ENCODE results near the gene SNAI1. TPM values are rescaled to one million over a fixed set of nuclear protein-coding genes. Genes with fewer than 3 reads are reported as not detected.
"Not testable (repeated sequence)": the region's sequence is repeated elsewhere in the genome, so short reads cannot be mapped to it uniquely, and the experiment has no call there.

The SNAI1 gene
- total and polyA plus RNA-seq, 2 donors (not counting 3 experiments of a cell fraction or from before 2014, with no cell fraction given) = 10.8 to 13.4 TPM

DNA sequence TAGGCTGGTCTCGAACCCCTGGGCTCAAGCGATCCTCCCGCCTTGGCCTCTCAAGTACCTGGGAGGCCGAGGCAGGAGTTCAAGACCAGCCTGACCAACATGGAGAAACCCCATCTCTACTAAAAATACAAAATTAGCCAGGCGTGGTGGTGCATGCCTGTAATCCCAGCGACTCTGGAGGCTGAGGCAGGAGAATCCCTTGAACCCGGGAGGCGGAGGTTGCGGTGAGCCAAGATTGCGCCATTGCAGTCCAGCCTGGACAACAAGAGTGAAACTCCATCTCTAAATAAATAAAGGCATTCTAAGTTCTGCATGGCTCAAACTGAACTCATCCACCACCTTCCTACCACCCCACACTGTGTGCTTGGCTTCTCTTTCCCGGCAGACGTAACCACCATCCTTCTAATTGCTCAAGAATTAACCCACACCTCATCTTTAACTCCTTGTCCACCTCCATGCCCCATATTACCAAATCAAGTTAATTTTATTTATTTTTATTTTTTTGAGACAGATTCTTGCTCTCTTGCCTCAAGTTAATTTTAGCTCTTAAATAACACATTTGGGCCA is 26.9 kb upstream of the SNAI1 start:
- peaks cover 12 to 22% of the 10 kb centered on the region in 2 experiments for H3K36me3 ChIP-seq (ENCODE audit: control insufficient read depth in 2 of 2, extremely low read depth in 1 of 2, insufficient read depth in 2 of 2, low read length in 2 of 2)
- H3K9ac ChIP-seq (replicated peaks; ENCODE audit: extremely low read depth, insufficient read depth, low read length); H3K4me2 ChIP-seq (ENCODE audit: insufficient read depth, low read length); dilution Hi-C loops (cut with MboI; ENCODE audit: extremely low pct_ligation_motif_present, low sequenced_read_pairs); H3K27me3 ChIP-seq (ENCODE audit: control insufficient read depth in 2 of 2, insufficient read depth in 2 of 2, low read length in 2 of 2); H3K79me2 ChIP-seq (ENCODE audit: control insufficient read depth, insufficient read depth, low read length); H3K9me1 ChIP-seq (replicated peaks; ENCODE audit: control insufficient read depth, extremely low read depth, insufficient read depth, low read length); H3K4me3 ChIP-seq (replicated peaks in 1 of 3; ENCODE audit: insufficient read depth in 1 of 3, low read depth in 1 of 3, low read length in 3 of 3); DNase-seq (ENCODE audit: low read depth, low spot score); FAIRE-seq; H3K9me3 ChIP-seq (replicated peaks; ENCODE audit: control insufficient read depth, insufficient read depth, low read length); intact Hi-C loops (cut with micrococcal nuclease); H3K27ac ChIP-seq (ENCODE audit: insufficient read depth, low read depth, low read length); H3K4me1 ChIP-seq (ENCODE audit: control insufficient read depth, extremely low read depth, insufficient read depth, low read length); BruUV-seq (replicated peaks); H4K20me1 ChIP-seq (replicated peaks; ENCODE audit: control insufficient read depth, extremely low read depth, insufficient read depth, low read length); POLR2A ChIA-PET; H2AFZ ChIP-seq (ENCODE audit: low read depth, low read length): not testable (repeated sequence)
- CTCF ChIA-PET = interaction anchor here (1.2 to 2.7 kb wide), 2 partner anchors 9 to 23 kb away, joined by 4 to 10 read pairs; no protein-coding TSS in a partner anchor

DNA sequence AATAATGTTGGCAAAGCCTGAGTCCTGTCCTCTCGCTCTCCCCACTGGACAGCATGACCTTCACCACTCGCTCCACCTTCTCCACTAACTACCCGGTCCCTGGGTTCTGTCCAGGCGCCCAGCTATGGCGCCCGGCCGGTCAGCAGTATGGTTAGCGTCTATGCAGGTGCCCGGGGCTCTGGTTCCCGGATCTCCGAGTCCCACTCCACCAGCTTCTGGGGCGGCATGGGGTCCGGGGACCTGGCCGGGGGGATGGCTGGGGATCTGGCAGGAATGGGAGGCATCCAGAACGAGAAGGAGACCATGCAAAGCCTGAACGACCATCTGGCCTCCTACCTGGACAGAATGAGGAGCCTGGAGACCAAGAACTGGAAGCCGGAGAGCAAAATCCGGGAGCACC is 26.1 kb upstream of the SNAI1 start:
- H3K9me1 ChIP-seq (replicated peaks; ENCODE audit: control insufficient read depth, extremely low read depth, insufficient read depth, low read length) = no peaks in the 10 kb centered on the region
- DNase-seq (ENCODE audit: low read depth, low spot score) (no peak), FAIRE-seq (no peak)
- no TSS peak for BruUV-seq (replicated peaks)
- no peak overlapping the region for H3K4me3 ChIP-seq (replicated peaks in 1 of 3; ENCODE audit: insufficient read depth in 1 of 3, low read depth in 1 of 3, low read length in 3 of 3)
- peaks cover 4% of the 10 kb centered on the region for H3K79me2 ChIP-seq (ENCODE audit: control insufficient read depth, insufficient read depth, low read length)
- H3K27ac ChIP-seq (ENCODE audit: insufficient read depth, low read depth, low read length) = no peak overlapping the region
- H3K4me2 ChIP-seq (ENCODE audit: insufficient read depth, low read length) = no peak overlapping the region
- H4K20me1 ChIP-seq (replicated peaks; ENCODE audit: control insufficient read depth, extremely low read depth, insufficient read depth, low read length) = no peaks in the 10 kb centered on the region
- CTCF ChIA-PET = interaction anchor here (1.2 to 1.4 kb wide), 2 partner anchors 22 to 115 kb away, joined by 3 to 4 read pairs; no protein-coding TSS in a partner anchor
- intact Hi-C loops (cut with micrococcal nuclease) = no loop called here
- H3K9me3 ChIP-seq (replicated peaks; ENCODE audit: control insufficient read depth, insufficient read depth, low read length) = no peaks in the 10 kb centered on the region
- dilution Hi-C loops (cut with MboI; ENCODE audit: extremely low pct_ligation_motif_present, low sequenced_read_pairs) = no loop called here
- peaks cover 12 to 19% of the 10 kb centered on the region in 2 experiments for H3K36me3 ChIP-seq (ENCODE audit: control insufficient read depth in 2 of 2, extremely low read depth in 1 of 2, insufficient read depth in 2 of 2, low read length in 2 of 2)
- no peaks in the 10 kb centered on the region for H3K27me3 ChIP-seq (ENCODE audit: control insufficient read depth in 2 of 2, insufficient read depth in 2 of 2, low read length in 2 of 2)
- H2AFZ ChIP-seq (ENCODE audit: low read depth, low read length) = no peak overlapping the region
- POLR2A ChIA-PET = no interaction called here
- TF ChIP-seq FOS (IDR thresholded peaks at IDR 0.05; ENCODE audit: borderline replicate concordance, insufficient read depth, low read length) (no peak), GATA2 (IDR thresholded peaks at IDR 0.05; ENCODE audit: insufficient read depth, insufficient read length, low read depth, low read length) (no peak), POLR2A (IDR thresholded peaks at IDR 0.05; ENCODE audit: low read depth, low read length) (no peak), POLR2AphosphoS5 (IDR thresholded peaks at IDR 0.05; ENCODE audit: insufficient read depth, low read depth, low read length) (no peak), JUN (IDR thresholded peaks at IDR 0.05; ENCODE audit: borderline replicate concordance, insufficient read depth, insufficient read length, low read depth) (no peak), MAX (IDR thresholded peaks at IDR 0.05; ENCODE audit: insufficient read depth, insufficient read length) (no peak), EZH2 (IDR thresholded peaks at IDR 0.05; ENCODE audit: borderline replicate concordance, low read depth, low read length, severe bottlenecking) (no peak), MYC (IDR thresholded peaks at IDR 0.05; ENCODE audit: low read depth, low read length) (no peak)
- TF ChIP-seq, protein P1, sequence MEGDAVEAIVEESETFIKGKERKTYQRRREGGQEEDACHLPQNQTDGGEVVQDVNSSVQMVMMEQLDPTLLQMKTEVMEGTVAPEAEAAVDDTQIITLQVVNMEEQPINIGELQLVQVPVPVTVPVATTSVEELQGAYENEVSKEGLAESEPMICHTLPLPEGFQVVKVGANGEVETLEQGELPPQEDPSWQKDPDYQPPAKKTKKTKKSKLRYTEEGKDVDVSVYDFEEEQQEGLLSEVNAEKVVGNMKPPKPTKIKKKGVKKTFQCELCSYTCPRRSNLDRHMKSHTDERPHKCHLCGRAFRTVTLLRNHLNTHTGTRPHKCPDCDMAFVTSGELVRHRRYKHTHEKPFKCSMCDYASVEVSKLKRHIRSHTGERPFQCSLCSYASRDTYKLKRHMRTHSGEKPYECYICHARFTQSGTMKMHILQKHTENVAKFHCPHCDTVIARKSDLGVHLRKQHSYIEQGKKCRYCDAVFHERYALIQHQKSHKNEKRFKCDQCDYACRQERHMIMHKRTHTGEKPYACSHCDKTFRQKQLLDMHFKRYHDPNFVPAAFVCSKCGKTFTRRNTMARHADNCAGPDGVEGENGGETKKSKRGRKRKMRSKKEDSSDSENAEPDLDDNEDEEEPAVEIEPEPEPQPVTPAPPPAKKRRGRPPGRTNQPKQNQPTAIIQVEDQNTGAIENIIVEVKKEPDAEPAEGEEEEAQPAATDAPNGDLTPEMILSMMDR (IDR thresholded peaks at IDR 0.05; ENCODE audit: extremely low read depth in 1 of 2, insufficient read depth in 1 of 2, low read depth in 1 of 2, low read length in 2 of 2) = no peak
- H3K4me1 ChIP-seq (ENCODE audit: control insufficient read depth, extremely low read depth, insufficient read depth, low read length) = no peaks in the 10 kb centered on the region
- no peak overlapping the region for H3K9ac ChIP-seq (replicated peaks; ENCODE audit: extremely low read depth, insufficient read depth, low read length)
